NCI-H187 (cell line): ENCODE measurements around the gene SIGMAR1.

Experiments
- DNase-seq, 2 experiments: peaks; one replicate each; lab custom pipeline; 2025; lab: John Stamatoyannopoulos, UW

Gene SIGMAR1

DNA sequence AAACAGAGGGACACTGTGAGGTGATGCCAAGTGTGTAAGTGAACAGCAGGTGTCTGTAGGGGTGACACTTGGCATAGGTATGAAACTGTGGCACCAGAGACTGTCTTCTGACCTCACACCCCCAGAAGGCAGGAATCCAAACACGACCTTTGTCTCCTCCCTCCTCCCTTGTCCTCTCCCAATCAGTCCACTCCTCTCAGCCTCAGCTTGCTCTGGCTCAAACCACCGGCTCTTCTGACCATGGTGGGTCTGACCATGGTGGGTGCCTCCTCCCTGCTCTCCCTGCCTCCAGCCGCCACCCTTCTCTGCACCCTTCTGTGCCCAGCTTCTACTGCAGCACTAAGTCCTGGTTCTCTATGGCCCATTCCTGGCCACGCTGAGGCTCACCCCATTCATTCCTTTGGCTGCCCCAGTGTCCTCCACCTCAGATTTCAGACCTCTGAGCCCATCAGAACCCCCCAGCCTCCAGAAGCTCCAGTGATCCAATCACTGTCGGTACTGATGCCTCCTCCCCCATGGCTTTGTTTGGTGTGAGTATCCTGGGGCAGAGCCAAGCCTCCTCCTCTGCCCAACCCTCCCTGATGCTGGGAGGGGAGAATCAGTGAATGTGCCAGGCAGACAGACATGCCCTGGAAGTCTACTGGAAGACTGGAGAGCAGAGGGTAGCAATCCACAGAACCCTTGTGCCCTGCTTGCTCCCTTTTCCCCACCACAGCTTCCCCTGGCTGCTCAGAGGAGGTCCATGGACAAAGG, 7.0 kb downstream of the SIGMAR1 start:
- no peak for DNase-seq

DNA sequence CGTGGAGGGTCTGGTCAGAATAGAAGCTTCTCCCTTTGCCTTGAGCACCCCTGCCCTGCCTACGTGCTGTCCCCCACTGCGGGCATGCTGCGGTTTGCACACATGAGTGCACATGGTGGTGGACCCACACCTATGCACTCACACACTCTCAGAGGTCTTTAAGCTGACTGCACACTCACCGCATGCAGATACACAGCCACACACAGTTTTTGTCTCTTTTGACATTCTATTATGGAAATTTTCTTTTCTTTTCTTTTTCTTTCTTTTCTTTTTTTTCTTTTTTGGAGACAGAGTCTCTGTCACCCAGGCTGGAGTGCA, 8.1 kb downstream of the SIGMAR1 start:
- DNase-seq: no peak

DNA sequence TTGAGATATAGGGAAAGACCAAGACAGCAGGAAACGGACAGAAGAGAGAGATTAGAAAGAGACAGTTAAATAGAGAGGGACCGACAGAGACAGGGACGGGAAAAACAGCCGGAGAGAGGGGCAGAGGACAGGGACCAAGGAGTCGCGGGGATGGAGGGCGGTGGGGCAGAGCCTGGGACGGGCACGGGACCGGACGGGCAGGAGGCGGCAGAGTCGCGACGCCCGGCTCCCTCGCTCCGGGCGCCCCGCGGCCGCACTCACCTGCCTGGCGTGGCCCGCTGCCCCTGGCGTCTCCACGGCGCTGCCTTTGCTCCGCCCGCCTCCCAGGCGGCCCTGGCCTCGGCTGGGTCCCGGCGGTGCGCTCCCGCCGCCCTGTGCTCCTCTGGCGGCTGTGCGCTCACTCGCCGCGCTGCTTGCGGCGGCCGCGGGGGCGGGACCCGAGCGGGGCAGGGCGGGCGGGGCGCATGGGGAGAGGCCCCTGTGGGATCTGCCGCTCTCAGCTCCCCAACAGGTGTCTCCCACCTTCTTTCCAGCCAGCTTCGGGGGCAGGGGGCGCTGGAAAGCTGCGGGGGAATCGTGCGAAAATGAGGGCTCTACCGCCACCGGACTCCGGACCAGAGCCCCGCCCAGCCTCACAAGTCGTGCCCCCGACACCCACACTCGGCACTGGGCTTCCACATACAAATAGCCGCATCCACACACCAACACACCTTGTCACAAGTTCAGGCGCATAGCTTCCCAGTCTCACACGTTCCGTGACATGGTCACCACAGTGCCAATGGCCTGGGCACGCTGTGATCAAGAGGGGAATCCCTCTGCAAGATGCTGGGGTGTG, 8.7 kb downstream of the SIGMAR1 start, which contains the start of gene ARID3C:
TSS of gene ARID3C (minus strand) at position 411 of the 835 bp plus-strand sequence. CDS start 1,052 bp downstream, outside the sequence.
- DNase-seq: no peak

DNA sequence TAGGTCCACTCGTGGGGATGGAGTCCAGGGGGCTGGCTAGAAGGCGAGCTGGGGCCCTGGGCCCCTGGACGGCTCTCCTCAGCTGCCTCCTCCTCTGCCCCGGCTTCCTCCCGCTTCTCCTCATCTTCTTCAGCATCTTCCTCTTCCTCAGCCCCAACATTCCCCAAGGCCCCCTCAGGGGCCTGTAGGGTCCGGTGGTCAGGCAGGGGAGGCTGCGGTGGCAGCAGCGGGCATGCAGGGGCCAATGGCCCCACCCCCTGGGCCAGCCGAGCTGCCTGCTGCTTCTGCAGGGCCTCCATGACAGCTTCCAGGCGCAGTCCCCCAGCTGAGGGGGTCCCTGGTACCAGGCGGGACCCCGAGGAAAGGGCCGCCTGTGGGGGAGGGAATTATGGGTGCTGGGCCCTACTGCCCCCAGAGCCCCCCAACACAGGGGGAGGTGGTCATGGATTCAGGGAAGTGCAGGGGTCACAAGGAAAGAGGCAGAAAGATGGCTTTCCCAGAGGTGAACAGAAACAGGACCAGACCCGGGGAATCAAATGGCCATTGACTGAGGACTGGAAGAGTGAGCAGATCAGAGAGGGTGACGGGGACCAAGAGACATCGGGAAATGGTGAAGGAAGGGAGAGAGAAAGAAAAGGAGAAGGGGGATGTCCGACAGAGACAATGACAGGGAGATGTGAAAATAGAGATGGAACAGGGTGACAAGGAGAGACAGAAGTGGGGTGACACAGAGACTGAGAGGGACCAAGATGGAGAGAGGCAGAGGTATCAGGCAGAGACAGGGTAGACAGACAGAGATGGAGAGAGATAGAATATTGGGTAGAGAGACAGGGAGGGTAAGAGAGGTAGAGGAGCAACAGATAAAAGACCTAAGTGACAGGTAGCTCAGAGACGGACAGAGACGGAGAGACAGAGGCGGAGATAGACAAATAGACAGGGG, 9.6 kb downstream of the SIGMAR1 start:
- no peak for DNase-seq

DNA sequence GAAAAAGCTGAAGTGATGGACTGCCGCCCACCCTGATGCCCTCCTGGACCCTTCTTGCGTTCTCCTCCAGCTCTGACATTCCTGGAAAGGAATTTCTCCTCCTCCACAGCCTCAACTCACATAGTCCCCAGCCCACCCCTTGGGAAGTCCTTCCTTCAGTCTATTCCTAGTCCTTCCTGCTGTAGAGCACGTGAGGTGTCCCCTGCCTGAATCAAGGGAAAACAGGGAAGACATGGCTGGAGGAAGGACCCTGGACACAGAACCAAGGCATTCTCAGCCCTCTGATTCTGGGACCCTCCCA, 12.5 kb downstream of the SIGMAR1 start:
- no peak for DNase-seq

DNA sequence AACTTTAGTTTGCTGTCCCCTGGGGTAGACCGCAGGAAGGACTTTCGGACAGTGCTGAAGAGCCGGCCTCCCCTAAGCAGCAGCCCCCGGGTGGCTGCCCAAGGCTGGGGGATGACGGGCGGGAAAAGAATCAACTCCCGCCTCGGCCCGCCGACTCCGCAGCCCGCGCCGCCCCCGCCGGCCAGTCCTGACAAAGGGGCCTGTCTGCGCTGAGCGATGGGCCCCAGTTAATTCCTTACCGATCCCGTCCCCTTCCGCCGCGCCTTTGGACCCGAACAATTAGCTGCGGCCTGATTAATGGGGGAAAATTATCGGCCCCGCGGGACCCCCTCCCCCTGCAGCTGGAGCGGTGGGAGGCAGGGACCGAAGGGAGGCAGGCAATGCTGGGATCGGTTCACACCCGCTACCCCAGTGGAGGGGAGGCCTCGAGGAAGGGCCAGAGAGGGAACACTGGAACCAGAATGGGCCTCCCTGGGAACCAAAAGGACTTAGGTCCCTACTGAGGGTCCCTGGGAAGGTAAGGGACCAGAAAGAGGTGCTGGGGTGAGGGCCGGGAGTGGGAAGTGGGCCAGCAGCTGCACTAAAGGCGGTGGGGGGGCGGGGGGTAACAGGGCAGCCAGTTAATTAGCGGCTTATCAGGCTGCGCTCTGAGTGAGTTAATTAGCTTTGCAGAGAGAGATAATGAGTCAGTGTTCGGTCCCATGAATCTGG, 13.0 kb downstream of the SIGMAR1 start:
- no peak for DNase-seq

DNA sequence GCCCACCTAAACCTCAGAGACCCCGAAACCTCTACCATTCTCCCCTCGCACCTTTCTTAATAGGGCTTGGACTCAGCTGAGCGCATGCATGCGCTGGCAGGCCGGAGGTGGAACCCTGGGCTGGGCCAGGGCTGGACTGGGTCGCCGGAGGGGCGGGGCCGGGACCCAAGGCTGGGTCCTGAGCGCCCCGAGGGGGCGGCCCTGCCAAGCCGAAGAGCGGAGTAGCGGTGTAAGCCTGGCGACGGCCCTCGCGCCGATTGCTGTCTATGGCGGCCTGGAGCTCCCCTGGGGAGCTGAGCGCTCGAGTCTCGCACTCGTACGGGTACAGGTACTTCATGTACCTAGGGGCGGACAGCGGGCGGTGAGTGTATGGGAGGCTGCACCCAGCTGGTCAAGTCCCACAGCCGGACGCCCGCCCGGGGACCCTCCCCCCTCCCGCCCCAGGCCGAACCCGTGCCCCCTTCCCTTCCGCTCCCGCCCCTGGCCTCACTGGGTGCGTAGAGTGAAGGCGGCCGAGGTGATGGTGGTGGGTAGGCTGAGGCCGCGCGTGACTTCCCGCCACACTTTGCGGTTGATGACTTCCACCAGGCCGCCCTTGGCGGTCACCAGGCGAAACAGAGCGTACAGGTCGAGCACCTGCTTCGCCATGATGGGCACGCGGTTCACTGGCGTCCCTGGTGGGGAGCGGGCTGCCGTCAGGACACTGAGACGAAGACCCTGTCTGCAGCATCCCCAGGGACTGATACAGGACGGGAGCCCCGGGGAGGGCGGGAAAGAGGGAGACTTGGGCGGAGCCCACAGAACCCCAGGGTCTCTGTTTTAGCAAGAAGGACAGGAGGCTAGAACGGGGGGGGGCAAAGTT, 14.0 kb downstream of the SIGMAR1 start:
- DNase-seq: no peak

DNA sequence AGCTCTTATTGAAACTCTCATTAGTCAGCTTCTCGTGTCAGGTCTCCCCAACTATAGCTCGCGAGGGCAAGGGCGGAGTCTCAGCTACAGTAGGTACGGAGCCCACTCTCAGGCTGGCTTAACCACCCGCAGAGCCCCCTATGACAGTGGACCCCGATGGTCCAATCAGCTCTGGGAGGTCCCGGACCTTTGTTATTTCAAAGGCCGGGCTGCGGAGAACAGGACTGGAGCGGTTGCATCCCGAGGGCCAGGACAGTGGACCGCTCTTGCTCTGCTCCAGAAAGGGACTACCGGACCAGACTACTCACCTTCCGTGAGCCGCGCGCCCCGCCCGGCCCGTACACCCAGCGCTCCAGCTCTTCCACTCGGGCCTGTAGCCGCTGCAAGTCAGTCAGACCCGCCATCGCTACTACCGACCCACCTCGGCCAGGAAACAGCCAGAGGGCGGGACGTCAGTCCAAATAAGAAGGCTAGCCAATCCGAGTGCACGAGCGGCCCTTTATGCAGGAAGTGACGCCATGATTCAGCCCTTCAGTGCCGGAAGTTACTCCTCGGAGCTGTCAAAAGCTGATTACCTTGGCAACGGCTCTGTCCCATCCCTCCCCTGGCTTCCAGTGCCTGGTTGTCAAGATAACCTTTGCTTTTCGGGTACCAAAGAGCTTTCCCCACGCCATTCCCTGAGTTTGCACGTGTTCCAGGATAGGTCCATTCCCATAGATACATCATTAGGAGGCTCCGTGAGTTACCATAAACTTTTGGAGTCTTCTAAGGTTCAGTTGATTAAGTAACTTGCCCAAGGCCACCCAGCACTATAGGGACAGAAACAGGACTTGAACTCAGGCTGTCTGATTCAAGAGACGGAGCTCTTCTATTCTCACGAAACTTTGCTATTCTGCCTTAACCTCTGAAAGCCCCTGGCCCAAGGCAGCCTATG, 17.3 kb downstream of the SIGMAR1 start, which contains the start of gene DCTN3:
TSS of gene DCTN3 (minus strand) at position 435 of the 934 bp plus-strand sequence. CDS start at position 404, 31 bp downstream.
- DNase-seq: peak; percentile 44 to 69

DNA sequence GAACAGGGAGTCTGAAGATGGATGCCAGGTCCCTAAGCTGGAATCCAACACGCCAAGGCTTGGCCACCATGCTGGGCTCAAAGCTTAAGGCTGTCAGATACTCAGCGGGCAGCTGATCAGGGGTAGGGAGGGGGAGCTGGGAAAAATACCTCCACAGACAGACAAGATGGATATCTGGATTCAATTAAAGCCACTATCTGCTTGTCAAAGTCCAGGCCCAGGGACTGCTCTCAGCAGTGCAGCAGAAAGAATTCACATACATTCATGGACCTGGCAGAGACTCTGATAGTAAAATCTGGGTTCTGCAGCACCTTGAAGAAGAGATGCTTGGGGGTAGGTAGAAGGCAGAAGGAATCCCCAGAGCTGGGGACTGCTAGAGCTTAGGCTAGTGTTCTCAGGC, 22.5 kb downstream of the SIGMAR1 start:
- DNase-seq: no peak

DNA sequence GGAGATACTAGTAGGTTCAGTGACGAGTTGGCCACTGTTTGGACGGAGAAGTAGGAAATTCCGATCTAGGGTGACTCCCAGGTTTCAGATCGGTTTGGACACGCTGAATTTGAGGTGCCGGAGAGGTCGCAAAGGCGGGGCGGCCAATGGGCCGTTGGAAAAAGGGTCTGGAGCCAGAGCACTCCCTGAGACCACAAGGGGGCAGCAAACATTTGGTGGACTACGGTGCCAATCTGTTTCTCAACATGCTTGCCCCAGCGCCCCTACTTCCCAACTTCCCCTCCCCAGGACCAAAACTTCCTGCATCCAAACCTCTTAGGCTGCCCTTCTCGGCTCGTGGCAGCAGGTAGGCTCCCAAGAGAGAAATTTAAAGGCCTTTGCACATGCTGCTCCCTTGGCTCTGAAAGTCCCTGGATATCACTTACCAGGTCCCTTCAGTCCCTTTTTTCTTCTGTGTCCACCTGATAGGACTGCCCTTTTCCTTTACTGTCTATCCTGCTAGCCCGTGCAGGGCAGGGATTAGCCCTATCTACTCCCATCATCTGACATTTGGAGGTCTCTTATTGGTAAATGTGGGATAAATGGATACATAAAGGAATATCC, 24.7 kb downstream of the SIGMAR1 start:
- peak; percentile 21 to 47 for DNase-seq

DNA sequence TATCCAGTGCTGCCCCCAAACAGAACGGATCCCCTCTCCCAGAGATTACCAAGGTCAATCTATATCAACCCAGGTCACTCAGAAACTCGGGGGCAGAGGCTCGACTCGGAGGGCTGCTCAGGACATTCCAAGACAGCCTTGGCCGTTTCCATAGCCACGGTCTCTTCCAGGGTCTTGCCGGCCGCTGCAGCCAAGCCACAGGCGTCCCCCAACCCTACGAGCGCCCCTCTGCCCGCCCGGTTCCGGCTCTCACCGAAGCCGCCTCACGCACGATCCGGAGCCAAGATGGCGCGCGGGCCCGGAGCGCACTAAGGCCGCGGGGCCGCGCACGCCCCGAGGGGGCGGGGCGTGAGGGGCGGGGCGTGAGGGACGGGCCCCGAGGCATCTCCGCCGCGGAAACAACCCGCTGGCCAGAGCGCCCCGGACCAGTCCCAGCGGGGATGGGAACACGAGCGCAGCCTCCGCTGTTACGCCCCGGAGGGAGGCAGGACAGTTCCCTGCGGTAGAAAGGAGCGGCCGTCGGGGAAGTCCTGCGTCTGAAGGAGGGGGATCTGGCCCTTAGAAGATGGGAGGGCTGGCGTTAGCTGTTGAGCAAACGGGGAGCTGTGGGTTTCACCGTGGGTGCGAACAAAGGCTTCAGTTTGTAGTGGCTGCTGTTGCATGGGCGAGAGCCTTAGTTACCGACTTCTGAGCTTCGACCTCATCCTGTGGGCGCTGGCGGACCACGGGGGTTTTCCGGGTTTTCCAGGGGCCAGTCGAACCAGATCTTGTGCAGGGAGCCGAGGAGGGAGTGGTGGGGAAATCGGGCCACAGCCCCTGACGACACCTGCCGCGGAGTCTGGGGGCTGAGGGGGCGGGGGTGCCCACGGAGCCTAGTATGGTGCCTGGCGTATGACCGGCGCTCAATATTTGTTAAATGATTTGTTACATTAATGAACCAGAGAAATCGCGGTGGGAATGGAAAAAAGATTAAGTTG, 25.5 kb downstream of the SIGMAR1 start, which contains the start of gene RPP25L:
TSS of gene RPP25L (minus strand) at position 287 of the 977 bp plus-strand sequence. CDS start 801 bp downstream, outside the sequence.
- peak; percentile 39 to 46 for DNase-seq

DNA sequence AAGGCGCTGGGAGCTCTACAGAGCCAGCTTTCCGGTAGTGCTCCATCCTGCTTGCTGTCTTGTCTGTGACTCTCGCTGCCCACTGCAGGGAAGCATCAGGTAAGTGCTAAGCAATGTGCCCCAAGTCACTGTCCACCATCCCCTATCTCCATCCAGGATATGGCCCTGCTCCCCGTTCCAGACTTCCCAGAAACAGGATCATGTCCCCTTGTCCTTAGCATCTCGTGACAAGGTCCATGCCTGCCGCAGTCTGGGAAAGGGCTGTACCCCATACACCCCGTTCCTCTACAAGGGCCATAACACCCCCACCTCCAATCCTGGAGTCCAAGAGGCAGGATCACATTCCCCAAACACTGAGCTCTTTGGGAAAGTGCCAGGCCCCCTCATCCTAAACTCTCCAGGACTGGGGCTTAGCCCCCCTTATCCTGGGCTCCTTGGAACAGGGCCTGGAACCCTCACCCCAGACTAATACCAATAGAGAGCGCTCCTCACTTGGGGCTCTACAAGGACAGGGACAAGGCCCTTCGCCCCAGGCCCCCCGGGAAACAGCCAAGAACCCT, 26.3 kb downstream of the SIGMAR1 start:
- DNase-seq: no peak

DNA sequence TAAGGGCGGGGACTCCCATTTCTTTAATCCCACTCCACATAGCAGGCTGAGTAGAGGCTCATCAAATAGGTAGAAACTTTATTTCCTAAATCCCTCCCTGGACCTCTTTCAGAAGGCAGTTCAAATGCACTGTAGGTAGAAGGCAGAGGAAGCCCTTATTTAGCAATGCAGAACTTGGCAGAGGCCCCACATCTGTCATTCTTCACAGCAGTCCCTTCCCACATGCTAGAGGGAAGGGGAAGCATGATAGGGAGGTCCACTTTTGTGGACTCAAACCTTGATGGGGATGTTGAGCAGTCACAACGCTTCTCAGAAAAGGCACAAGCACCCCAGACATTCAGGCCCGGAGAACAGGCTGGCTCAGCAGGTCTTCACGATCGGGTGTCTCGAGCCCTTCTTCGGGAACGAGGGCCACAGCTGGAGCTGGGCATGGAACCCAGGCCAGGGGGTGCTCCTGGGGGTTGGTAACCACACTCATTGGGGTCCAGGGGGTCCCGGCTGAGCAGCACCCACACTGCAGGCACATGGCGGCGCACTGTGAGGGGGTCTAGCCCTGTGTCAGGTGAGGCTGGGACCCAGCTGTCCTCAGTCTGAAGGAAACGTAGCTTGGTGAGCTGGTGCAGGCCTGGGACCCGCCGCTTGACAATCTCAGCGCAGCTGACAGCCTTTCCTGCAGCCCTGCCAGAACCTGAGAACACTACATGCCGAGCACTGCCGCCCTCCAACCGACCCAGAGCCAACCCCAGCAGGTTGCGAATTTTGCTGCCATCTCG, 27.0 kb downstream of the SIGMAR1 start:
- no peak for DNase-seq

DNA sequence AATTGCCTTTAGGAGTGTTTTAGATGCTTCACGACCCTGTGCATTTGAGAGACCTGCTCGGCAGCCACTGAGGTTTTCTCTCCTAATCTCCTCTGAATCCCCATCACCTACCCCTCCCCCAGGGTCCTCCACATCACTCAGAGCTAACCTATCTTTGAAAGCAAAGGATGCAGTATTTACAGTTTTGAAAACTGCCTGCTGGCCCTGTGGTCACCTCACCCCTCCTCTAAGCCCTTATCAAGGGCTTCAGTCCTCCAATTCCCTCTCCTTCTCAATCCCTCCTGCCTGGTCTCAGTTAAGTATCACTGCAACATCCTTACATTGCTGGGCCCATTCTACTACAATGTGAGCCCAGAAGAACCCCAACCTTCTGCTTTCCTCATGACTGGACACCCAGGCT, 30.3 kb downstream of the SIGMAR1 start:
- no peak for DNase-seq

DNA sequence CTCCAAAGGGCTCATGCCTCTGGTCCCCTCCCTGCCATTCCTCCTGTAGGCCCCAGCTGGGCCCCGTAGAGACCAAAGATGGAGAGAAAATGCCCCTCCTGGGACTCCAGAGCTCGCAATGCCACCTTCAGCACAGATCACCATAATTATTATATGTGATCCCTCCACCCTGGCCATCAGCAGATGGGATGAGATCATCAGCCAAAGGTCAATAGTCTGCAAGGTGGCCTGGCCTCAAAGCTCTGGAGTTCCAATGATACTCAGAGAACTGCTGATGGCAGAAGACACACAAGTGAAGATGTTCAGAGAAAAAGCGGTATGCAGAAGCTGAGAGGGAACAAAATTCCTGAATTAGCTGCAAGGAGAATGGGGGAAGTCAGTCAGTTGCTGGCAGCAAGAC, 30.7 kb downstream of the SIGMAR1 start:
- no peak for DNase-seq

DNA sequence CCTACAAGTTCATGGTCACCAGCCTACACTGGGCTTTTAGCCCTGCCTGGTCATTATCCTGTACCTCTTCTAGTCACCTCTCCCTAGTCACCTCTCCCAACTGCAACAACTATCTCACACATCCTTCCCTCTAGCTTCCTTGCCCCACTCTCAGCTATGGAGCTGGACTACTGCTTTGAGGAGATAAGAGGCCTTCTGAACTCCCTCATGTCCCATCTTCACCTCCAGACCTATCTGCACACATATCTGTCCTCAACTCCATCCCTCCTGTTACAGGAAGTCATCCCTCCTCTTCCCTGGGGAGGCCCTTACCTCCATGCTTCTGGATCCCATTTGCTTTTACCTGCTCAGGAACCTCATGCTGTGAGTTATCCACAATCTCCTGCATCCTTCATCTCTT, 31.4 kb downstream of the SIGMAR1 start:
- DNase-seq: no peak
